Prostate gland (tissue), 2 donors: ENCODE data around the gene BAG5.

ENCODE experiments used
- POLR2A ChIP-seq: fragments of 450-650 bp; IDR thresholded peaks from one replicate; pipeline ENCODE4 v1.6.1; 2016; ENCODE audit warnings: antibody characterized with exemption, mild to moderate bottlenecking
- POLR2AphosphoS5 ChIP-seq: sonication (generic); formaldehyde crosslinking; IDR thresholded peaks from one replicate; pipeline ENCODE4 v1.6.1; 2017; ENCODE audit warnings: antibody characterized with exemption
- TF ChIP-seq, protein P1 (sequence below), 4 experiments: fragments of 200-600 bp in 2 of 4; fragments of 450-650 bp in 2 of 4; sonication (generic) in 2 of 4; IDR thresholded peaks; 1 replicate in 3 of 4; 2 replicates in 1 of 4; pipeline ENCODE4 v1.5.1; 2016 to 2019; ENCODE audit warnings: antibody characterized with exemption in 4 of 4, mild to moderate bottlenecking in 2 of 4, moderate library complexity in 2 of 4

GRCh38 chr14:103530390-103530789 is 32.1 kb downstream of the BAG5 start:
- TF ChIP-seq, protein P1, sequence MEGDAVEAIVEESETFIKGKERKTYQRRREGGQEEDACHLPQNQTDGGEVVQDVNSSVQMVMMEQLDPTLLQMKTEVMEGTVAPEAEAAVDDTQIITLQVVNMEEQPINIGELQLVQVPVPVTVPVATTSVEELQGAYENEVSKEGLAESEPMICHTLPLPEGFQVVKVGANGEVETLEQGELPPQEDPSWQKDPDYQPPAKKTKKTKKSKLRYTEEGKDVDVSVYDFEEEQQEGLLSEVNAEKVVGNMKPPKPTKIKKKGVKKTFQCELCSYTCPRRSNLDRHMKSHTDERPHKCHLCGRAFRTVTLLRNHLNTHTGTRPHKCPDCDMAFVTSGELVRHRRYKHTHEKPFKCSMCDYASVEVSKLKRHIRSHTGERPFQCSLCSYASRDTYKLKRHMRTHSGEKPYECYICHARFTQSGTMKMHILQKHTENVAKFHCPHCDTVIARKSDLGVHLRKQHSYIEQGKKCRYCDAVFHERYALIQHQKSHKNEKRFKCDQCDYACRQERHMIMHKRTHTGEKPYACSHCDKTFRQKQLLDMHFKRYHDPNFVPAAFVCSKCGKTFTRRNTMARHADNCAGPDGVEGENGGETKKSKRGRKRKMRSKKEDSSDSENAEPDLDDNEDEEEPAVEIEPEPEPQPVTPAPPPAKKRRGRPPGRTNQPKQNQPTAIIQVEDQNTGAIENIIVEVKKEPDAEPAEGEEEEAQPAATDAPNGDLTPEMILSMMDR (IDR thresholded peaks at IDR 0.05): no peak
- TF ChIP-seq POLR2AphosphoS5 (no peak), POLR2A (no peak)
